Sigmoid colon (tissue), 4 donors: Measurements from ENCODE around the gene EARS2.

ENCODE experiments used
- CTCF ChIP-seq, 4 experiments: fragments of 450-650 bp in 3 of 4; fragments of 200-600 bp in 1 of 4; IDR thresholded peaks; one replicate each; pipeline ENCODE4 v1.5.1; 2016 to 2019; ENCODE audit warnings: antibody characterized with exemption in 4 of 4, mild to moderate bottlenecking in 3 of 4, moderate library complexity in 2 of 4
- EP300 ChIP-seq, 4 donors: sonication (generic); formaldehyde crosslinking; IDR thresholded peaks; one replicate each; pipeline ENCODE4 v1.6.1; 2017; ENCODE audit warnings: antibody characterized with exemption in 4 of 4
- POLR2A ChIP-seq, 2 donors: fragments of 450-650 bp; IDR thresholded peaks; one replicate each; pipeline ENCODE4 v1.6.1; 2016; ENCODE audit warnings: antibody characterized with exemption in 2 of 2, mild to moderate bottlenecking in 2 of 2, moderate library complexity in 2 of 2

- no peak for TF ChIP-seq POLR2A (IDR thresholded peaks at IDR 0.05)
- TF ChIP-seq CTCF (IDR thresholded peaks at IDR 0.05): no peak
- TF ChIP-seq EP300 (IDR thresholded peaks at IDR 0.05): no peak
Observed at GRCh38 chr16:23512168-23512695, 44.9 kb downstream of the EARS2 start.
